Thoracic aorta (tissue), 2 donors: ENCODE results near the gene UNC5CL. TPM values are rescaled to one million over a fixed set of nuclear protein-coding genes. Genes with fewer than 3 reads are reported as not detected.

Experiments
- ATAC-seq: fragments of 150-250 bp; one replicate; pipeline ENCODE4 v1.8.0; 2017; ENCODE audit warnings: low read depth; ENCODE audit not compliant: insufficient number of reproducible peaks, low FRiP score
- DNase-seq: peaks from one replicate; pipeline ENCODE4 v3.0.0-alpha.2; 2020; ENCODE audit warnings: low spot score
- H3K27ac ChIP-seq, 2 donors: fragments of 200-600 bp; sonication (generic); 1 replicate in 1 of 2; 2 replicates in 1 of 2; pipeline ENCODE4 v1.5.1; 2016; ENCODE audit warnings: mild to moderate bottlenecking in 2 of 2, moderate library complexity in 2 of 2
- H3K27me3 ChIP-seq: fragments of 200-600 bp; sonication (generic); replicated peaks from 2 replicates; pipeline ENCODE4 v1.6.0; 2016; ENCODE audit warnings: mild to moderate bottlenecking; ENCODE audit not compliant: insufficient read depth
- H3K36me3 ChIP-seq: fragments of 200-600 bp; sonication (generic); one replicate; pipeline ENCODE4 v1.5.1; 2016
- H3K4me1 ChIP-seq, 2 donors: fragments of 200-600 bp; sonication (generic); 1 replicate in 1 of 2; 2 replicates in 1 of 2; pipeline versions ENCODE4 v1.5.1 to v1.6.0; 2016; ENCODE audit warnings: low read depth in 2 of 2, mild to moderate bottlenecking in 1 of 2; ENCODE audit not compliant: control insufficient read depth in 1 of 2
- H3K4me3 ChIP-seq: fragments of 200-600 bp; sonication (generic); 2 replicates; pipeline ENCODE4 v1.5.1; 2016; ENCODE audit warnings: mild to moderate bottlenecking
- H3K9me3 ChIP-seq: fragments of 200-600 bp; sonication (generic); 2 replicates; pipeline ENCODE4 v1.5.1; 2016
- total RNA-seq, 2 donors: library from RNA; depleted of rRNA; stranded (reverse); fragments of >200 nt; gene quantifications; one replicate each; pipeline versions ENCODE4 v1.1.0 to v1.2.3, GENCODE V29; 2016
- TF ChIP-seq, protein P1 (sequence below): fragments of 200-600 bp; sonication (generic); IDR thresholded peaks from one replicate; pipeline ENCODE4 v1.5.1; 2019; ENCODE audit warnings: antibody characterized with exemption

The UNC5CL gene
- total RNA-seq, 2 donors from 2014 or later = 2.2 to 7.9 TPM

GRCh38 chr6:40989204-40990169, 49.5 kb downstream of the UNC5CL start:
- Histone ChIP-seq H3K36me3 (no peaks in the 10 kb centered on the region), H3K27ac (no peak overlapping the region), H3K4me1 (no peaks in the 10 kb centered on the region), H3K27me3 (no peaks in the 10 kb centered on the region), H3K9me3 (no peaks in the 10 kb centered on the region), H3K4me3 (no peak overlapping the region)
- no peak for DNase-seq
- TF ChIP-seq, protein P1, sequence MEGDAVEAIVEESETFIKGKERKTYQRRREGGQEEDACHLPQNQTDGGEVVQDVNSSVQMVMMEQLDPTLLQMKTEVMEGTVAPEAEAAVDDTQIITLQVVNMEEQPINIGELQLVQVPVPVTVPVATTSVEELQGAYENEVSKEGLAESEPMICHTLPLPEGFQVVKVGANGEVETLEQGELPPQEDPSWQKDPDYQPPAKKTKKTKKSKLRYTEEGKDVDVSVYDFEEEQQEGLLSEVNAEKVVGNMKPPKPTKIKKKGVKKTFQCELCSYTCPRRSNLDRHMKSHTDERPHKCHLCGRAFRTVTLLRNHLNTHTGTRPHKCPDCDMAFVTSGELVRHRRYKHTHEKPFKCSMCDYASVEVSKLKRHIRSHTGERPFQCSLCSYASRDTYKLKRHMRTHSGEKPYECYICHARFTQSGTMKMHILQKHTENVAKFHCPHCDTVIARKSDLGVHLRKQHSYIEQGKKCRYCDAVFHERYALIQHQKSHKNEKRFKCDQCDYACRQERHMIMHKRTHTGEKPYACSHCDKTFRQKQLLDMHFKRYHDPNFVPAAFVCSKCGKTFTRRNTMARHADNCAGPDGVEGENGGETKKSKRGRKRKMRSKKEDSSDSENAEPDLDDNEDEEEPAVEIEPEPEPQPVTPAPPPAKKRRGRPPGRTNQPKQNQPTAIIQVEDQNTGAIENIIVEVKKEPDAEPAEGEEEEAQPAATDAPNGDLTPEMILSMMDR = no peak
- no peak for ATAC-seq

DNA sequence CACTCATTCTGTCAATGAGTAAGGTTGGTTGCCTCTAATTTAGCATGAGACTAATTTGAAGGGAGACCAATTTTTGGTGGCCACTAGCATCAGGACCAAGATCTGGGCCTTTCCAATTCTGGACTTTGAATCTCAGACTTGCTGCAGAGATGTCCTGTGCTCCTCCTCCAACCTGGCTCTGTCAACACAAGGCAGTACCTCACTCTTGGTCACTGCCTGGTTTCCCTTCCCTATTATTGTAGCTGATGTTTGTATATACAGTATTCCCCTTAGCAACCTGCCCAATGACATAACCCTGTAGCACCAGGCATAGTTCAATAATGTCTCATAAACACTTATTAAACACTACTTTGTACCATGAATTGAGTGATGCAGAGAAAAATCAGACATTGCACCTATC, 50.4 kb downstream of the UNC5CL start:
- TF ChIP-seq, protein P1 = no peak
- no peak for DNase-seq

DNA sequence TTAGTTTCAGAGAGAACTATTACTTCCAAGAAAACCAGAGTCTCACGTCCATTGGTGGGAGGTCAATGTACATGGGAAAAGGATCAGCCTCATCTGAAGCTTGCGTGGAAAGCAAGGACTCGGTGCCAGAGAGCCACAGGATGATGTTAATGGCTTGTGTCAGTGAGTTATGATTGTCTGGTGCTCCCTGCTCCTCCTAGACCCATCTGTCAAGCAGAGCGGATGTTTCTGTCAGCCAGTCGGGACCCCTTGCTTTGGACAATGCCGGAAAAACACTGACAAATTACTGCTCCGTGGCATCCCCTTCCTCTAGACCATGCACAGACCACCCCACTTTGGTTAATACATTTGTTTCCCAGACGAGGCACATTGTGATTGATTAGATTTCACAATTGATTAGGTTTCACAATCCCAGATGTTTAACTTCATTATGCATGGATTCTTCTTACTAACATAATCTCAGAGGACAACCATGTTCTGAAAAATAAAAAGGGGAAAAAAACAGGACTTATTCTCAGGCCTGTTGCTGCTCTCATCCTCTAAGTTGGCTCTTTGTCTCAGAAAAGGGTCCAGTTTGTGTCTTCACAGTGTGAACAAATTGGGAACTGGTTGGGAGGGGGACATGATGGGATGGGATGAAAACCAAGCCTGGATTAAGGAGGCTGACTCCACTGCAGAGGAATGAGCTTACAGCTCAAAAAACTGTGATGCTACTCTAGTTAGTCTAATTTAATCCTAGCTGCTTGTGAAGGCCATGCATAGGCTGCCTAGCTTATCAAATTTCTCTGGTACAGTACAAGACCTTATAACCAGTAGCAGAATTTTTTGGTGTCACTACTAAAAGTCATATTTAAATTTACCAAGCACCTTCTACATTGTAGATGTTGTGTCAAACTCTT, 51.9 kb downstream of the UNC5CL start:
- ATAC-seq (no peak), DNase-seq (no peak)
- no peaks in the 10 kb centered on the region for H3K9me3 ChIP-seq
- no peaks in the 10 kb centered on the region for H3K27me3 ChIP-seq
- no peak overlapping the region for H3K27ac ChIP-seq
- no peak overlapping the region for H3K4me3 ChIP-seq
- no peaks in the 10 kb centered on the region for H3K36me3 ChIP-seq
- TF ChIP-seq, protein P1 = no peak
- H3K4me1 ChIP-seq = no peaks in the 10 kb centered on the region

More for the DNA sequence above, 50.4 kb downstream of the UNC5CL start:
- ATAC-seq = no peak
- Histone ChIP-seq H3K27me3 (no peaks in the 10 kb centered on the region), H3K27ac (no peak overlapping the region), H3K4me3 (no peak overlapping the region), H3K36me3 (no peaks in the 10 kb centered on the region), H3K4me1 (no peaks in the 10 kb centered on the region), H3K9me3 (no peaks in the 10 kb centered on the region)

DNA sequence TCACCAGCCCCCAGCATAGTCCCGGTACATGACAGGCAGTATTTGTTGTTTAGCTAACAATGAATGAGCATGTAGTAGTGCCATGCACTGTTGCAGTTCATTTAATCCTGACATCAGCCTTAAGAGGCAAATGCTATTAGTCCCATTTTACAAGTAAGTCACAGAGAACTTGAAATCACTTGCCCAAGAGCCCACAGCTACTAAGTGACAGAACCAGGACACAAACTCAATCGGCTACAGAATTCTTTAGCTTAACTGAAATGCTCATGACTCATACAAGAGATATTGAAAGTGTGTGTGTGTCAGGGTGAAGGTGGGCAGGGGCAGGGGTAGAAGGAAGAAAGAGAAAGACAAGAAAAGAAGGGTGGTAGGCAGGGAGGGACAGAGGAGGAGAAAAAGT, 52.7 kb downstream of the UNC5CL start:
- no peaks in the 10 kb centered on the region for H3K36me3 ChIP-seq
- H3K27ac ChIP-seq = no peak overlapping the region
- H3K4me1 ChIP-seq = no peaks in the 10 kb centered on the region
- DNase-seq (no peak), ATAC-seq (no peak)
- no peaks in the 10 kb centered on the region for H3K27me3 ChIP-seq
- no peaks in the 10 kb centered on the region for H3K9me3 ChIP-seq
- TF ChIP-seq, protein P1 = no peak
- H3K4me3 ChIP-seq = no peak overlapping the region

DNA sequence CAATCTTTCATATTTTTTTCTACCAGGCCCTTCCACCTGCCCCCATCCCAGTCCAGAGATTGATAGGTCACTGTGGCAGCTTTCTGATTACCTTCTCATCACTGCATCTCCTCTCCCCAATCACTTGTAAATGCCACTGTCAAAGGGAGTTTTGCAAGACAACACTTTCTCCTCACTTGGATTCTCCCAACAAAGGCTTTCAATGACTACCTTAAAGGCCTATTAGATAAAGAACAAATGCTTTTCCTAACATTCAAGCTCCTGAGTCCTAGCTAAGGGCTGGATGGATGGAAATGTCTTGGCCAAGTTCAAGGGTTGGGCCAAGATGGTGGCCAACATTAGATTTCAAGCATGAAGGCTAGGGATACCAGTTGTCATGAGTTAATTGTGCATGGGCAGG, 55.3 kb downstream of the UNC5CL start:
- no peak for DNase-seq
- H3K27me3 ChIP-seq = no peaks in the 10 kb centered on the region
- TF ChIP-seq, protein P1 = no peak
- no peaks in the 10 kb centered on the region for H3K9me3 ChIP-seq
- H3K36me3 ChIP-seq = no peaks in the 10 kb centered on the region
- no peaks in the 10 kb centered on the region for H3K4me1 ChIP-seq
- no peak overlapping the region for H3K27ac ChIP-seq
- no peak for ATAC-seq
- H3K4me3 ChIP-seq = no peak overlapping the region
